Superior temporal gyrus (tissue), 1 donor: Measurements from ENCODE around the gene SLC12A1.
"Not testable (repeated sequence)": the region's sequence is repeated elsewhere in the genome, so short reads cannot be mapped to it uniquely, and the experiment has no call there.

Experiments used
- DNase-seq: peaks from one replicate; pipeline ENCODE4 v3.0.0-alpha.2; 2016; ENCODE audit errors: extremely low spot score

The SLC12A1 gene

GRCh38 chr15:48309740-48310139 is 103.6 kb downstream of the SLC12A1 start:
- DNase-seq, result no peak

- DNase-seq, result no peak
Measured at GRCh38 chr15:48313216-48313615, 107.1 kb downstream of the SLC12A1 start.

GRCh38 chr15:48315041-48315440 is 108.9 kb downstream of the SLC12A1 start:
- DNase-seq, result no peak

GRCh38 chr15:48317221-48317620 is 111.1 kb downstream of the SLC12A1 start:
- DNase-seq, result no peak

GRCh38 chr15:48318131-48318530 is 112.0 kb downstream of the SLC12A1 start:
- DNase-seq, result no peak

- DNase-seq, result no peak
Measured at GRCh38 chr15:48323294-48323693, 117.2 kb downstream of the SLC12A1 start.

- DNase-seq, result no peak
Measured at GRCh38 chr15:48324949-48325348, 118.8 kb downstream of the SLC12A1 start.

- no peak for DNase-seq
Measured at GRCh38 chr15:48325400-48325799, 119.3 kb downstream of the SLC12A1 start.

- DNase-seq, result not testable (repeated sequence)
Measured at GRCh38 chr15:48326180-48326579, 120.1 kb downstream of the SLC12A1 start.

- peak; percentile 17 for DNase-seq
Measured at GRCh38 chr15:48330105-48330785, 124.1 kb downstream of the SLC12A1 start.

- DNase-seq, result peak; percentile 84
Measured at GRCh38 chr15:48330855-48331795, 125.0 kb downstream of the SLC12A1 start, which contains the start of gene DUT. DUT (plus strand) TSS chr15:48331429; CDS start chr15:48331516, 87 bp downstream.

- peak; percentile 66 for DNase-seq
Measured at GRCh38 chr15:48331796-48332641, 125.9 kb downstream of the SLC12A1 start.

- DNase-seq, result no peak
Measured at GRCh38 chr15:48332642-48333034, 126.5 kb downstream of the SLC12A1 start.

- DNase-seq, result no peak
Measured at GRCh38 chr15:48333540-48333939, 127.4 kb downstream of the SLC12A1 start.

GRCh38 chr15:48334260-48334659 is 128.2 kb downstream of the SLC12A1 start:
- DNase-seq, result no peak

- no peak for DNase-seq
Measured at GRCh38 chr15:48336940-48337339, 130.8 kb downstream of the SLC12A1 start.

GRCh38 chr15:48337607-48338006 is 131.5 kb downstream of the SLC12A1 start:
- no peak for DNase-seq

- no peak for DNase-seq
Measured at GRCh38 chr15:48340111-48340510, 134.0 kb downstream of the SLC12A1 start.

GRCh38 chr15:48343865-48344264 is 137.8 kb downstream of the SLC12A1 start:
- no peak for DNase-seq

GRCh38 chr15:48345516-48345915 is 139.4 kb downstream of the SLC12A1 start:
- no peak for DNase-seq

GRCh38 chr15:48352474-48353072 is 146.5 kb downstream of the SLC12A1 start:
- DNase-seq, result peak; percentile 87
